Retinal pigment epithelial cell (primary cell): ENCODE measurements around the gene THBS1.

Experiments used
- DNase-seq: peaks from one replicate; pipeline ENCODE4 v3.0.0-alpha.2; 2010; ENCODE audit warnings: low read depth
- H3K4me3 ChIP-seq: 2 replicates; pipeline ENCODE4 v1.5.1; 2011; ENCODE audit warnings: mild to moderate bottlenecking, low read length, control low read depth, moderate library complexity
- TF ChIP-seq, protein P1 (sequence below): conservative IDR thresholded peaks from 2 replicates; pipeline ENCODE4 v1.5.1; 2011; ENCODE audit warnings: low read depth, low read length, control low read depth, inconsistent platforms

Gene THBS1

DNA sequence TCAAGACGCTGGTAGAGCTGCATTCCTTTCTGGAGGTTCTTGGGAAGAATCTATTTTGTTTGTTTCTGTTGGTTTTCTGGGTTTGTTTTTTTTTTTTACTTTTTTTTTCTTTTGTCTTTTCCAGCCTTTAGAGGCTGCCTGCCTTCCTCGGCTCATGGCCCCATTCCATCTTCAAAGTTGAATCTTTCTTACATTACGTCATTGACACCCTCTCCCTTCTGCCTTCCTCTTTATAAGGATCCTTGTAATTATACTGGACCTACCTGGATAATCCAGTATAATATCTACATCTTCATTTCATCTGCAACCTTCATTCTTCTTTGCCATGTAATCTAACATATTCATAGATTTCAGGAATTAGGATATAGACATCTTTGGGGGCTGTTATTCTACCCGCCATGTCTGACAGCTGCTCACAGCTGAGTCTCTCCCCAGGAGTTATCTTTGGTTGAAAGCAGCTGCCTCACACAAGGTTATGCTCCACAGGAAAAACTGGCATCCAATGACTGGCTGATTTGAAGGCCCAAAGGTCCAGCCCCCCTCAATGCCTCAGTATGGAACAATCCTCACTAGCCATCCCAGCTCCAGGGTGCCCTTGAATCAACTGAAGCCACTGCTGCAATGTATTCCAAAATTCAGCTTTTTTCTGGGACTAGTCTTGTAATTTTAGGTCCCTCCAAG is 38.4 kb upstream of the THBS1 start:
- TF ChIP-seq, protein P1, sequence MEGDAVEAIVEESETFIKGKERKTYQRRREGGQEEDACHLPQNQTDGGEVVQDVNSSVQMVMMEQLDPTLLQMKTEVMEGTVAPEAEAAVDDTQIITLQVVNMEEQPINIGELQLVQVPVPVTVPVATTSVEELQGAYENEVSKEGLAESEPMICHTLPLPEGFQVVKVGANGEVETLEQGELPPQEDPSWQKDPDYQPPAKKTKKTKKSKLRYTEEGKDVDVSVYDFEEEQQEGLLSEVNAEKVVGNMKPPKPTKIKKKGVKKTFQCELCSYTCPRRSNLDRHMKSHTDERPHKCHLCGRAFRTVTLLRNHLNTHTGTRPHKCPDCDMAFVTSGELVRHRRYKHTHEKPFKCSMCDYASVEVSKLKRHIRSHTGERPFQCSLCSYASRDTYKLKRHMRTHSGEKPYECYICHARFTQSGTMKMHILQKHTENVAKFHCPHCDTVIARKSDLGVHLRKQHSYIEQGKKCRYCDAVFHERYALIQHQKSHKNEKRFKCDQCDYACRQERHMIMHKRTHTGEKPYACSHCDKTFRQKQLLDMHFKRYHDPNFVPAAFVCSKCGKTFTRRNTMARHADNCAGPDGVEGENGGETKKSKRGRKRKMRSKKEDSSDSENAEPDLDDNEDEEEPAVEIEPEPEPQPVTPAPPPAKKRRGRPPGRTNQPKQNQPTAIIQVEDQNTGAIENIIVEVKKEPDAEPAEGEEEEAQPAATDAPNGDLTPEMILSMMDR, result no peak

DNA sequence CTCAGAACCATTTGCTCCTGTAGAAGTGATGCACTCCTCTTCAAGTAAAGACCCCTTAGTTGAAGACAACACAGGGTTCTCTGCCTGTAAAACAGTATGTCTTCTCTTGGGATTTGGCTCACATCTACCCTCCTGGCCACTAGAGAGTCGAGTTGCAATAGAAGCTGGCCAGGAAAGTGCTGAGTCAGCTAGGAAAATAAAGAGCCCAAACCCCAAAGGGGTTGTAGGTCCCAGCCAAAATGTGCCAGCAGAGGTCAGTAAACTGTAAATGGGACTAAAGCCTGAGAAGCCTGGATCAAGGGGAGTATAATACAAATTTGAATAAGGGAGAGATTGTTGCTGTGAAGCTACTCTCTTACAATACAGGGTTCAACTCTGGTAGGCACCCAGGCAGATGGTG is 37.2 kb upstream of the THBS1 start:
- no peak for DNase-seq
- H3K4me3 ChIP-seq, result no peak overlapping the region
- TF ChIP-seq, protein P1, result no peak

More for the DNA sequence above, 38.4 kb upstream of the THBS1 start:
- DNase-seq, result no peak
- H3K4me3 ChIP-seq, result no peak overlapping the region

DNA sequence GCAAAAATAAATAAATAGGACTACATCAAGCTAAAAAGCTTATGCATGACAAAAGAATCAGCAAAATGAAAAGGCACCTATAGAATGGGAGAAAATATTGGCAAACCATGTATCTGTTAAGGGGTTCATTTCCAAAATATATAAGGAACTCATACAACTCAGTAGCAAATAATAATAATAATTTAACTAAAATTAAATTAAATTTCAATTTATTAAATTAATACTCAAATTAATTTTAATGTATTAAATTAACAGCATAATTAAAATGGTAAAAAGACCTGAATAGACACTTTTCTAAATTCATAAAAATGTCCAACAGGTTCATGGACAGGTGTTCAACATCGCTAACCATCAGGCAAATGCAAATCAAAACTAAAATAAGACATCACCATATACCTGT is 34.0 kb upstream of the THBS1 start:
- H3K4me3 ChIP-seq, result no peak overlapping the region
- DNase-seq, result no peak
- TF ChIP-seq, protein P1, result no peak

DNA sequence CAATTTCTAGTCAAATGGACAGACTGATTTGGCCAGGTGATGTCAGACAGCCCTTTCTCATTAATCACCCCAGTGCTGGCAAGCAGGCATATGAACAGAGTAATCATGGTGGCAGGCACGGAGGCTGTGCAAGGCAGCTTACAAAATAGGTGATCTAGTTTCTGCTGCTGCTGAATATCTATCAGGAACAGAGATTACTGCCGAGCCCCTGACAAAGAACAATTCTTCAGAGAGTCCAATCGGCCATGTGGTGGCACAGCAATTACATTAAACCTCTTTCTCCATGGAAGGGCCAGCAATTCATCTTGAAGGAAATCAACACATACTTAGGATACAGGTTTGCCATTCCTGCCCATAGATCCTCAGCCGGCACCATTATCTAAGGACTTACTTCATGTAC is 32.3 kb upstream of the THBS1 start:
- no peak overlapping the region for H3K4me3 ChIP-seq
- DNase-seq, result no peak
- TF ChIP-seq, protein P1, result no peak

DNA sequence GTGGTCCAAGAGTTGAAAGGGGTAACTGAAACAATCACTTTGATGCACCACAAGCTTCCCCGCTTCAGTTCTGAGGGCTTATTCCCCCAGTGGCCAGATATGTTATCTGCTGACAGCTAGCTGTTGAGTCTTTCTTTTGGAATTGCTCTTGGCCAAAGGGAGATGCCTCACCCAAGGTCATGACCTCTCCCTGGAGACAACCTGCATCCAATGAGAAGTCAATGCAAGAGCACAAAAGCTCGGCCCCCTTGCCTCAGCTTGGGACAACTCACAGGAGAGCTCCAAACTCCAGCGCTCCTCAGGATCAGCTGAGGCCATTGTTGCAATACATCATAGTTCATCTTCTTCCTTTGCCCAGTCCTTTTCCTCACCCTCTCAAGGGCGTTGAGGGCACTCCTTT is 31.0 kb upstream of the THBS1 start:
- H3K4me3 ChIP-seq, result no peak overlapping the region
- DNase-seq, result no peak
- TF ChIP-seq, protein P1, result no peak

DNA sequence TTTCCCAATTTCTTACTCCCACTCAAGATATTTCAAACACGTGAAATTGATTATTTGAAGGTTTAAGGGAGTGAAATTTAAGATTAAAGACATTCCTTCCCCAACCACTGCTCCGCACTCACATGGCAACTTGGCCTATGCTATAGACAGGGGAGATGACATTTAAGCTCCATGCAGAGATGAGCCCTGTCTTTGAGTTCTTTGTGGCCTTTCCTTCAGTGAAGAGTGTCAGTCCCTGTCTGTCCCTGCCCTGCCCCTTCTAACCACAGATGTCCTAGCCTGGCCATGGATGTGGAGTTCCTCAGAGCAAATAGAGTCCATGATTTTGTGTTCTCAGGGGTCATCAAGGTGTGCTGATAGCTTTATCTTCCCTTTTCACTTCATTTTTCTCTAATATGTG is 29.4 kb upstream of the THBS1 start:
- TF ChIP-seq, protein P1, result no peak
- DNase-seq, result no peak
- H3K4me3 ChIP-seq, result no peak overlapping the region

DNA sequence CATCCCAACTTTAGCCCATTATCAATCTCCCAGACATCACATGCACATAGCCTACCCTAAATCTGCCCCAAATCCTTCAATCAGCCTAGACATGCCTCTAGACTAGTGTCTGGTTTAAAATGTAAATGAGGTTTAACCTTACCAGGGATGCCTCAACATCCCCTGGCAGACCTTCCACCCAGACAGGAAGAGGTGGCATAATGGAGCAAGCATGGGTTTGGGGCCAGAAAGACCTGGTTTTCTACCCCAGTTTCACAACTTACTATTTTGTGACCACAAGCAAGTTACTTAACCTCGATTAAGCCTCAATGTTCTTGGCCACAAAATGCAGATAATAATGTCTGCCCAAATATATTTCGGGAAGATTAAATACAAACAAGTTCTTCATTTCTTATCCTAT is 28.3 kb upstream of the THBS1 start:
- no peak for DNase-seq
- TF ChIP-seq, protein P1, result no peak
- no peak overlapping the region for H3K4me3 ChIP-seq
